ENCODE data around the gene BPNT1.

DNA sequence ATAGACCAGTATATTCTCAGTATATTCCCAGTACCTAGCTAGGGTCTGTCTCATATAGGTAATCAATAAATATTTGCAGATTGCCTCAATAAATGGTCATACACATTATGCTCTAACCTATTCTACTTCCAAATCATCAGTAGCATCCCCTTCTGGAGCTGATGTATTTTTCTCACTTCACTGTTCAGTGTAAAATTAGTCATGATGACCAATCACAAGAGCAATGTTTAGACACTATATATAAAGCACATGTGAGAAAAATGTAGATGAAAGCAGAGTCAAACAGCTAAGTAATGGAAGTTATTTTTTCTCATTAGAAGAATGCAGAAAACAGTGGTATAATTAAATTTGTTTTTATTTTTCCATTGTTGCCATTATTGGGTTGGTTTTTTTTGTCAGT is 78.0 kb downstream of the BPNT1 start:
- no peak for TF ChIP-seq CEBPB (IDR thresholded peaks at IDR 0.05; ENCODE audit: borderline replicate concordance, low read depth, low read length)
- TF ChIP-seq, protein P1, sequence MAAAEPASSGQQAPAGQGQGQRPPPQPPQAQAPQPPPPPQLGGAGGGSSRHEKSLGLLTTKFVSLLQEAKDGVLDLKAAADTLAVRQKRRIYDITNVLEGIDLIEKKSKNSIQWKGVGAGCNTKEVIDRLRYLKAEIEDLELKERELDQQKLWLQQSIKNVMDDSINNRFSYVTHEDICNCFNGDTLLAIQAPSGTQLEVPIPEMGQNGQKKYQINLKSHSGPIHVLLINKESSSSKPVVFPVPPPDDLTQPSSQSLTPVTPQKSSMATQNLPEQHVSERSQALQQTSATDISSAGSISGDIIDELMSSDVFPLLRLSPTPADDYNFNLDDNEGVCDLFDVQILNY (CRISPR knock-in tag; conservative IDR thresholded peaks at IDR 0.05), result no peak
- TF ChIP-seq POLR2AphosphoS5 (IDR thresholded peaks at IDR 0.05; ENCODE audit: low read depth, low read length), result no peak
- TF ChIP-seq, protein P2, sequence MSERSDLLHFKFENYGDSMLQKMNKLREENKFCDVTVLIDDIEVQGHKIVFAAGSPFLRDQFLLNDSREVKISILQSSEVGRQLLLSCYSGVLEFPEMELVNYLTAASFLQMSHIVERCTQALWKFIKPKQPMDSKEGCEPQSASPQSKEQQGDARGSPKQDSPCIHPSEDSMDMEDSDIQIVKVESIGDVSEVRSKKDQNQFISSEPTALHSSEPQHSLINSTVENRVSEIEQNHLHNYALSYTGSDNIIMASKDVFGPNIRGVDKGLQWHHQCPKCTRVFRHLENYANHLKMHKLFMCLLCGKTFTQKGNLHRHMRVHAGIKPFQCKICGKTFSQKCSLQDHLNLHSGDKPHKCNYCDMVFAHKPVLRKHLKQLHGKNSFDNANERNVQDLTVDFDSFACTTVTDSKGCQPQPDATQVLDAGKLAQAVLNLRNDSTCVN (CRISPR knock-in tag; IDR thresholded peaks at IDR 0.05; ENCODE audit: borderline replicate concordance), result no peak
- no peak for TF ChIP-seq RFX5 (IDR thresholded peaks at IDR 0.05; ENCODE audit: low read depth, low read length)
- no peak for TF ChIP-seq MAFF (IDR thresholded peaks at IDR 0.05; ENCODE audit: low read depth, low read length)
- TF ChIP-seq POLR2AphosphoS2 (IDR thresholded peaks at IDR 0.05; ENCODE audit: low read depth, low read length), result no peak
- TF ChIP-seq ZNF430 (CRISPR knock-in tag; IDR thresholded peaks at IDR 0.05), result no peak
- TF ChIP-seq ZNF337 (CRISPR knock-in tag; IDR thresholded peaks at IDR 0.05; ENCODE audit: borderline replicate concordance, low read depth), result no peak
- no peak for TF ChIP-seq U2AF2 (IDR thresholded peaks at IDR 0.05; ENCODE audit: low read depth, low read length)
- TF ChIP-seq EZH2 (conservative IDR thresholded peaks at IDR 0.05; ENCODE audit: low read depth, low read length), result no peak
- TF ChIP-seq PCBP1 (IDR thresholded peaks at IDR 0.05; ENCODE audit: borderline replicate concordance, low read depth, low read length), result no peak
- TF ChIP-seq REXO4 (CRISPR knock-in tag; IDR thresholded peaks at IDR 0.05; ENCODE audit: borderline replicate concordance), result no peak

All from HepG2 (cell line).